CD4-positive, alpha-beta T cell treated with Interleukin-4 for 1 hour (primary cell): ENCODE results near the gene CLIC1.

Source experiments
- DNase-seq, 2 donors: peaks; one replicate each; pipeline ENCODE4 v3.0.0-alpha.2; 2020 to 2022

The CLIC1 gene

DNA sequence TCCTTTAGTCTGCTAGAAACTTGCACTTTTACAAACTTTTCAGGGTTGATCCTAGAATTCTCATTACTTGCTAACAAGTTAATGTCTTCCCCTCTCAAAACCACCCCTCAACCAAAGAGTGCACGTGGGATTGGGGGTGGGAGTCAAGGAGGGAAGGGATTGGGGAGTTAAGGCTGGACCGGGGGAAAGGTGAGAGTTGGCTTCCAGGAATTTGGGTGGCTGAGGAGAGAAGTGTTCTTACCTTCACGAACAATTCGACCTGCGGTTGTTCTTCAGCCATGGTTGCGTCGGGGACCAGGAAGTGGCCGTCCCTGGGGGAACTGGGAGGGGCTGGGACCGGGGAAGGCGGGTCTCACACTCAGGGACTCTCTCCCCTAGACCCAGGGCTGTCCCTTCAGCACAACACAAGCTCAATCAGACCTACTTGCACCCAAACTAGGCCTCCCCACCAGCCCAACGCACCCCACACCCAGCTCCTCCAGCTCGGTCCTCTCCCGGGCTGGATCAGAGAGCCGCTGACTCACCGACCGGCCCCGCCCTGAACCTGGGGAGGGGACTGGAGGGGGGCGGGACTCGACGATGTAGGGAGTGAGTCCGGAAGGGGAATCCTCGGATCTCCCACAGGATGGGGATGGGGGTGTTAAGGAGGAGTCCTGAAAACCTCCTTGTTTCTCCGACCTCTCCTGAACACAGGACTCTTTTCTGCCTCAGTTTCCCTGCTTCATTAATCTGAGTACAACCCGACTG, at the start of gene CLIC1:
Gene CLIC1, minus strand, starts transcription at position 510 of the 747 bp plus-strand sequence. Its CDS starts 230 bp downstream, at position 280.
- DNase-seq = peak; percentile 79 to 80

DNA sequence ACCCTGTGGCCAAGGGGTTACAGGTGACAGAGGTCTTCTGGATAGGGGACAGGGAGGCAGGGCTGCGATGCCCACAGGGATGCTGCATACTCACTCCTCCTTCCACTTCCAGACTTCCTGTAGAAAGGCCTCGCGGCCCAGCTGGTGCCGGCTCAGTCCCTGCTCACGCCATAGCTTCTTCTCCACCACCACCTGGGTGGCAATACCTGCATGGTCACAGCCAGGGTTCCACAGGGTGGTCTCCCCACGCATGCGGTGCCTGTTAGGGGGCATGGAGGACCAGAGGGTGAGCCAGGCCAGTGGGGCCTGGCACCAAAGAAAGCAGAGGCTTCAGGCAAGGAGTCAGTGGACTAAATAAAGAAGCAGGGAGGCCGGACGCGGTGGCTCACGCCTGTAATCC, 49.1 kb upstream of the CLIC1 start:
- no peak for DNase-seq

DNA sequence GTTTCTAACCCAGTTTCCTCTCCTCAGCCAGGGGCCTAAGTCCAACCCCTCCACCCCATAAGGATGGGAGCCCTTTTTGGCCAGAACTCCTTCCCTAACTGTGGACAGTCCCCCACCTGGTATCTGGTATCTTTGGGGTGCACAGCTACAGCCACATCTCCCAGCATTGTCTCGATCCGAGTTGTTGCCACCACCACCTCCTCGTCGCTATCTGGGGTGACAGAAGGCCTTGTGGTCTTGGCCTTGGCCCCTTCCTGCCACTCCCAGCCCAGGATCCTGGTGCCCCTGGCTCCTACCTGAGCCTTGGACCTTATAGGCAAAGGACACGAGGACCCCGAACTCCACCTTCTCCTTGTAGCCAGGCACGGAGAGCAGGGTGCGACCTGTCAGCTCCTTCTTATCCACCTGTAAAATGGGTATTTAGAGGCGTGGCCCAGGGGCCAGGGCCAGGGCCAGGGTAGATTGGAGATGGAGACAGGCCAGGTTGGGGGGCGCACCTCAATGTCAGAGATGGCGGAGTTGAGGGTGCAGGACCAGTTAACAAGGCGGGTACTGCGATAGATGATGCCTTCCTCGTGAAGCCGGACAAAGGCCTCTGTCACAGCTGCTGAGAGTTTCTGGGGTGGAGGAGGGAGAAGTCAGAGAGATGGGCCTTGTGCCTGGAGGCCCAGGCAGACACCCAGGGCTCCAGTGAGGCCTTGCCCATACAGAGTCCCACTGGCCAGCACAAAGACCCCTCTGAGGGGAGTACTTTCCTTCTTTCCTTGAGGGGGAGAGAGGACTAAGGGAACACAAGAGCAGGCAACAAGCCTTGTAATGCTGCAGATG, 48.0 kb upstream of the CLIC1 start:
- DNase-seq = no peak

DNA sequence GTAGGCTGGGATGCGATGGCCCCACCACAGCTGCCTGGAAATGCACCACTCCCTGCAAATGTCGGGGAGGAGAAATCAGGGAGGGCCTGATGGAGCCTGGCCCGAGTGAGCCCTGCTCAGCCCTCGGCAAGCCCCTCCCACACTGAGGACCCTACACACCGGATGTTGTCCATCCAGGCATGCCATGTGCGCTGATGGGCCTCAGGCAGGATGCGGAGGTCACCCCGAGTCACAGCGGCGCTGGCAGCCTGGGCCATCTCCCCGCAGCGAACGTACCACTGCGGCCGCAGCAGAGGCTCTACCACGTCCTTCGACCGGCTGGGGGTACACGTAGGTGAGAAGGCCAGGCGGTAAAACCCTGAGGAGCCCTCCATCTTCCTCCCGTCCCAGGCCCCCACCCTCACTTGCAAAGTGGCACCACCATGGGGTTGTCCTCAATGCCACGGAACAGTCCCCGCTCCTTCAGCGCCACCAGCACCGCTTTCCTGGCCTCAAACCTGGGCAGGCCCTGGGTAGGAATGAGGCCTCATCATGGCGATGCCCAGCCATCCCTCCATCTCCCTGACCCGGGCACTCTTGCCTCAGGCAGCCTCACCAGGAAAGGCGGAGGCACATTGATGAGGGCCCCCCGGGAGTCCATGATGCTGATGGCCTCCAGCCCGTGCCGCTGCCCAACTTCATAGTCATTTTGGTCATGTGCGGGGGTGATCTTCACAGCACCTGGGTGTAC, 46.0 kb upstream of the CLIC1 start:
- DNase-seq = no peak

DNA sequence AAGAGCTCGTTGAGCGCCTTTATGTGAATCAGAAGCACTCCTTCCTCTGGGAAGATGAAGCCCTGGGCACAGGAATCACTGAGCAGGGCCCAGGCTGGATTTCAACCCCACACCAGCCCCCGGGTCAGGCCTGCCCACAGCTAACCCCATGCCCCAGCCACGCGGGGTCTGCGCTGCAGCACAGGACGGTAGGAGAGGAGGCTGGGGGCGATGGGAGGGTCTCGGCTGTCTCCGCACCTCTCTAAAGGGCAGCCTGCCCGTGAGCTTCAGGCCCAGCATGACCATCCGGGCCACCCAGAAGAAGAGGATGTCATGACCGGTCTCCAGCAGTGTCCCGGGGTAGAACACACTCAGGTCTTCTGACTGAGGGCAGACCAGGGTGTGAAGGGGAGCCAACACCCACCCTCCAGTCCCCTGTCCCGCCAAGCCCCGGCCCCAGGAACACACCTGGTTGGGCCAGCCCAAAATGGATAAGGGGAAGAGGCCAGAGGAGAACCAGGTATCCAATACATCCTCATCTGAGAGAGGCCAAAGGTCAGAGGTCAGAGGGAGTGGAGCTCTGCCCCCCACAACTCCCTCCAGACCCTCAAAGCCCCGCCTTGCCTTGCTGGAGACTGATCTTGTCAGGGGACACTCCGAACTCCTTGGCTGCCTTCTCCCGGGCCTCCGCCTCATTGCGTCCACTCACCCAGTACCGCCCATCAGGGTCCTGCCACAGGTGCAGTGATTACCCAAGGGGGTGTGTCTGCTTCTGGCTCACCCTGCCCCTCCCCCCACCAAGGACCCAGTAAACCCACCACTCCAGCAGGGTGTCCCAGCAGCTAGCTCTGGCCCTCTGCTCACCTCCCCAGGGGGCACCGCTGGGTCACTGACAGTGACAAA, 45.2 kb upstream of the CLIC1 start:
- DNase-seq = no peak

DNA sequence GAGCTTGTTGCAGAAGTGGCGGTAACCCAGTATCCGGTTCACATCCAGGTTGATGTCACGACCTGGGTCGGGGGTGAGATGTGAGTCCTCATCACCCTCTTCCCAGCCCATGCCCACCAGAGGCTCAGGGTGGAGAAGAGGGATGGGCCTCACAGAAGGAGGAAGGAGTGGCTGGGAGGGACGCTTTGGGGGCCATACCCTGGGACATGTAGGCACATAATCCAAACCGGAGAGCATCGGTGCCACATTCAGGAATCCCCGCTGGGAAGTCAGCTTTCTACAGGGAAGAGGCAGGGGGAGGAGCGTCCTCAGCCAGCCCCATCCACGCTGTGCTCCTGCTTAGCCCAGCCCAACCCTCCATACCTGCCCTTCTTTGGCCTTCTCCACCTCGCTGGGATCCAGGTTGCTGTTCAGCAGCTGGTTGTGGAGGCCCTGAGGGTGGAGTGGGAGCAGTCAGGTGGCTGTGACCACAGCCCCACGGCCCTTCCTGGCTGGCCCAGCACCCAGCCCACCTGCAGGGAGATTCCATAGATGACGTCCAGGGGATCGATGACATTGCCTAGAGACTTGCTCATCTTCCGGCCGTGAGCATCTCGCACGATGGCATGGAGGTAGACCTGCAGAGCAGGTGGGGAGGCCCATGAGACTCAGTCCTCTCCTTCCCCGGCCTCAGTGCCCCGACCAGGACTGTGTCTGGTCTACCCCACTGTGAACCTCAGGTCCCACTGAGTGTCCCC, 44.3 kb upstream of the CLIC1 start:
- DNase-seq = no peak

DNA sequence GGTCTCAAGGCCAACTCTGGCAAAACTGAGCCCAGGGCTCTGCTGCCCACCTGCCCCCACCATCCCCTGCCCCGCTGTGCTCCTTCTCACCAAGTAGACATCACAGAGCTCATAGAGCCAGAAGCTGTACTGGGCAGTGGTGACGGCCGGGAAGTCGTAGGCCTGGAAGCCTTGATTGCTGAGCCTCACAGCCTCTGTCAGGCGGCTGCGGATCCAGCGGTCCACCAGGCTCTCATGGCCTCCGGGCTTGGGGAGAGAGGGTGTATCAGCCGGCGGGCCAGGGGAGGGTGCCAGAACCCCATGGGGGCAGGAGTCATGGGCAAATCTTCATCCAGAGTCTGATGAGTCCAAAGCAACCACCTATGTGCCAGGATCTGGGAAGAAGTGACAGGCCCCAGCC, 43.6 kb upstream of the CLIC1 start:
- no peak for DNase-seq

DNA sequence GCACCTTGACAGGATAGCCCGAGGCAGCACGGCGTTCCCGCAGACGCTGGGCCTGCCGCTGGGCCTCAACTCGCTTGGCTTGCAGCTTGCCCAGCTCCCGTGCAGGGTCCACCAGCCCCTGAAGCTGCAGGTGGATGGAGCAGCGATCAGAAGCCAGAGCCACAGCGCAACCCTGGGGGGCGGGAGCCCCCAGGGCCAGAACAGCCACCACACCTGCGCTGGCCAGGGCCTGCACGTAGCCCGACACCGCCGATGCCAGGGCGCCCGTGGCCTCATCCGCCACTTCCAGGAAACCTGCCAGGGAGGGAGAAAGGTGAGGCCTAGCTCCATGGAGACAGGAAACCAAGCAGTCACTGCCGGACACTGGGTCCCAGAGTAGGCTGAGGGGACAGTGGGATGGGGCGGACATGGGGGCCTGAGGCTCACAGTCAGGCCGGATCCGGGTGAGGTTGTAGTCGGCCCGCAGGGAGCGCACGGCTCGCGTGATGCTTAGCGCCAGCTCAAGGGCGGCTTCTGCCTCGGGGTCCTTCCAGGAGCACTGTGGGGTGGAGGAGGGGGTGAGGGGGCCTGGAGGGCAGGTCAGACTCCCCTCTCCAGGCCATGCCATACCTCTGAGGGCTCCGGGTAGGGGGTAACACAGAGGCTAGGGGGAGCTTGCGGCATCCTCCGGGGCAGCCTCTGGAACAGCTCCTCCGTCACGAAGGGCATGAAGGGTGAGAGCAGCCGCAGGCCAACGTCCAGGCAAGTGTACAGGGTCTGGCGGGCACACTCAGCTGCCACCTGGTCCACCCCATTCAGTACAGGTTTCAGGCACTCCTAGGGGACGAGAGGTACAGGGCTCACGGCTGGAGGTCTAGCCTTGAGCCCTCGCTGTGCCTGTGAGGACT, 42.9 kb upstream of the CLIC1 start:
- DNase-seq = no peak

DNA sequence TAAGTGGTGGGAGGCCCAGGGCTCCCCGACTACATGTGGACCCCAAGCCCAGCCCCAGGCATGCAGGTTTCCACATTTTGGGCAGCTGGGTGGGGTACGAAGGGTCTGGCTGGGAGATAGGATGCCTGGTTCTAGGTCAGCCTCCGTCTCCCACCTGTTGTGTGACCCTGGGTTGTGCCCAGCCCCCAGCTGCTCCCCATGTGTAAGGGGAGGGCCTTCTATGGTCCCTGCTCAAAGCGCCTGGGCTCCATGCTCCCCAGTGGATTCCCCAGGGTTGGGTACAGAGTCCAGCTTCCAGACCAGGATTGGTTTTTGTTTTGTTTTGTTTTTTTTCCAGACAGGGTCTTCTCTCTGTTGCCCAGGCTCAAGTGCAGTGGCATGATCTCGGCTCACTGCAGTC, 41.9 kb upstream of the CLIC1 start:
- DNase-seq = no peak

DNA sequence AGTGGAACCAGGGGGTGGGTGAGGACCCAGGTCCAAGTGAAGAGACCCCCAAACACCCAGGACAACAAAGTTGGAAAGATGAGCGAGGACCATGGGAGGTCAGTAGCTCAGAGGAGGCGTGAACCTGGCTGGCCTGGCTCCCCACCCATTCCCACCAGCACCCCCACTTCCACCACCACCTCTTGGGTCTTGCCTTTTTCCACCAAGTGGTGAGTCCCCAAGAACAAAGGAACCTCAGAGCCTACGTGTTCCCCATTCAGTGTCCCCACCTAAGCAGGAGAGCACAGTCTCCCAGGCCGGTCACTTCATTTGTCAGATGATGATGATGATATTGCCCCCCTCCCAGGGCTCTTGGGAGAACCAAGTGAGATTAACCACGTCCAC, 41.3 kb upstream of the CLIC1 start:
- no peak for DNase-seq

DNA sequence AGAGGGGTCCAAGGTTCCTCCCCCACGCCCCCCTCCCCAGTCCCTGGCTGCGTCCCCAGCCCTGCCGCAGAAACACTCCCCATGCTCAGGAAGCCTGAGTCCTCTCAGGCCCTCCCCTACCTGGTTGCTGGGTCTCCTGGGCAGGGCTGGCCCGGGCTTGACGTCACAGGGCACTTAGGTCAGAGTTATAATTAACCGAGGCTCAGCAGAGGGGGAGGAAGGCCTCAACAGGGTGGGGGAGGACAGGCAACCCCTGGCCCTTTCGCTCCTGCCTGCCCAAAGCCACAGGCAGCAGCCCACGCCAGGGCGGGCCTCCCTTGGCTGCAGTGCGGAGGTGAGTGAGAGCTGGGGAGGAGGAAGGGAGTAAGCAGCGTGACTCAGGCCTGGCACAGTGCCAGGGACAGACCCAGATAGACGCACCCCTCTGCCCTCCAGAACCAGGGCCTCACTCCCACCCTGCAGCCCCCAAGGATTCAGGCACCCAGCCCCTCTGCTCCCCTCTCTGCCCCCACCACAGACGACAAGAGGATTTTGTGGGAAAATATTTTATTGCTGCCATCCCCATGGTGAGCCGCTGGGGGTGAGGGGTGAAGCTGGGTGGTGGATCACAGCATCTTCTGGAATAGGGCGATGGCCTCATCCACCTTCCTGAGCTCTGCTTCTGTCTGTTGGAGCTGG, 40.8 kb upstream of the CLIC1 start, which contains the start of gene VWA7:
Gene VWA7, minus strand, starts transcription at position 340 of the 678 bp plus-strand sequence. CDS start 549 bp downstream, outside the sequence.
- peak; percentile 80 to 83 for DNase-seq

DNA sequence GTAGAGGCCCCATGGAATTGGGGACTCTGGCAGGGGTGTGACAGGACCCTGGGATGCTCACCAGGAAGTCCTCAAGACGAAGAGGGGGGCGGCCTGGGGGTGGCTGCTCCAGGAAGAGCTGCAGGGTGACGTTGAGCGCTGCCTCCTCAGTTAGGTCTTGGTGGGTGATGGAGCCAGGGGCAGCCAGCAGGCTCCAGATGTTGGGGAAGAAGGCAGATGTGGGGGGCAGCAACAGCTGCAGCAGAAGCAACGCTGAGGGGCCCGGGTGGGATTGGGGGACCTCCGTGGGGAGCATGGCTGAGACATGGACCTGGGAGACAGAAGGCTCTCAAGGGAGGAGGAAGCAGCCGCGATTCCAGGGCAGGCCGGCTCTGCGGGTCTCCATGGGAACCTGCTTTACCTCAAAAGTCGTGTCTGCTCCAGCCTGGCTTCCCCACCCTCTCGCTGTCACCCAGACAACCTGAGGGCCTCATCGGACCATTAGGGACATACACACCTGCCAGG, 40.2 kb upstream of the CLIC1 start:
- no peak for DNase-seq

DNA sequence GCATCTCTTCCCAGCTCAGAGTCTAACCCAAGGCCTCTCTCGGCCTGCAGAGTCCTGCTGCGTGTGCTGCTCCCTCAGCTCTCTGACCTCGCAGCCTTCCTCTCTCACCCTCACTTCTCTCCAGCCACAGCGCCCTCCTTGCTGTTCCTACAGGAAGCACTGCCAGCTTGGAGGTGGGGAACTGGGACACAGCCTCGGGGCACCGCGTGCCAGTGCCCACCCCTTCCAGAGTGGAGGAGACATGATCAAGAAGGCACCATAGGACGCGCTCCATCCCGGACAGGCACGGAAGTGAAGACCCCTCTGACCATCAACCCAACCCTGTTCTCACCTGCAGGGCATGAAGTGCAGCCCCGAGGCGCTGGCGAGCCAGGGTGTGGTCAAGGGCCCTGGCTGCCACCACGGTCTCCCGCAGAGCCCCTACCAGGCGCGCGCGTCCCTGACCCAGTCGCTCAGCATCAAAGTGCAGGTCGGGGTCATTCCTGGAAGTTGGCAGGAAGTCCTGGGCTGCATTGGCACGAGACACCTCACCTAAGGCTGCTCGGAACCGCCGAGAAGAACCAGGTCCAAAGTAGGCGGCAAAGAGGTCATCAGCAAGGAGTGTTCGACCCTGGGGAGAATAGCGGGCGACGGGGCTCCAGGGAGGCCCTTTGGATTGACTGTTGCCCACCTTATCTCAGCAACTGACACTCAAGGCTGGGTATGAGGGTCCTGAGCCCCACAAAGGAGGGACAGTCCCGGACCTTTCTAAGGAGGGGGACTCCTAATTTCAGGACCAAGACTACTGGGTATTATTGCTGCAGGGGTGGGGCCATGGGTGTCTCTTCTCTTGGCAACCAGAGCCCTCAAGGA, 39.5 kb upstream of the CLIC1 start:
- no peak for DNase-seq

DNA sequence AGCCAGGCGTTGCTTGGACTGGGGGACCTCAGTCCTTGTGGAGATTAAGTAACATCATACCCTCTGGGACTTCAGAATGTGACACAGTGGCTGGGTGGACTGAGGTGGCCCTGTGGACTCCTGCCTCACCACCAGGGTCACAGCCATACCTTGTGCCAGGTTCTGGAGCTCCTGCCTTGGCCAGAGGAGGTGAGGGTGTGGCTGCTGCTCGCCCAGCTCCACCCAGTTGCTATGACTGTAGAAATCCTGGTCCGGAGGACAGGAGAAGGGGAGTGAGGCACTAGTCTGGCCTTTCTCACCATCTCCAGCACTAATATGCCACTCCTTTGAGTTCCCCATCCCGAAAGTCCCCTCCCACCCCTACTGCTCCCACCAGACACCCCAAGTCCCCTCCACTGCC, 38.9 kb upstream of the CLIC1 start:
- DNase-seq = no peak

DNA sequence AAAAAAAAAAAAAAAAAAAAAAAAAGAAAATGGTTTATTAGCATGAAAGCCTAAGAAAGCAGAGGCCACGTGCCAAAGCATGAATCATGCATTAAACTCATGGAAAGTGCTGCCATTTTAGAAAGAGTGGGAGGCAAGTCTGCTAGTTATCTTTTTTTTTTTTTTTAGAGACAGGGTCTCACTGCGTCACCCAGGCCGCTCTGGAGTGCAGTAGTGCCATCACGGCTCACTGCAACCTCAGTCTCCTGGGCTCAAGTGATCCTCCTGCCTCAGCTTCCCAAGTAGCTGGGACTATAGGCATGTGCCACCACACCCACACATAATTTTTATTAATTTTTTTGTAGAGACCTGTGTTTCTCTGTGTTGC, 35.6 kb upstream of the CLIC1 start:
- no peak for DNase-seq

DNA sequence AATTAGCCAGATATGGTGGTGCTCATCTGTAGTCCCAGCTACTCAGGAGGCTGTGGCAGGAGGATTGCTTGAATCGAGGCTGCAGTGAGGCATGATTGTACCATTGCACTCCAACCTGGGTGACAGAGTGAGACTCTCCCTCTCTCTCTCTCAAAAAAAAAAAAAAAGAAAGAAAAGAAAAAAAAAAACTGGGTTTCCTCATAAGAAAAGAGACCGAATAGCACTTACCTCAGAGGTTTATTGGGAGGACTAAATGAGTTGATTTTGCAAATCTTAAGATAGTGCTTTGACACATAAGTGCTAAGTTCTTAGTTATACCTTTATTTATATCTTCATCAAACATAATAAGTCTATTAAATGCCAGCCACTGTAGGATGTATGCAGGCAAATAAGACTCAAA, 34.5 kb upstream of the CLIC1 start:
- DNase-seq = no peak

DNA sequence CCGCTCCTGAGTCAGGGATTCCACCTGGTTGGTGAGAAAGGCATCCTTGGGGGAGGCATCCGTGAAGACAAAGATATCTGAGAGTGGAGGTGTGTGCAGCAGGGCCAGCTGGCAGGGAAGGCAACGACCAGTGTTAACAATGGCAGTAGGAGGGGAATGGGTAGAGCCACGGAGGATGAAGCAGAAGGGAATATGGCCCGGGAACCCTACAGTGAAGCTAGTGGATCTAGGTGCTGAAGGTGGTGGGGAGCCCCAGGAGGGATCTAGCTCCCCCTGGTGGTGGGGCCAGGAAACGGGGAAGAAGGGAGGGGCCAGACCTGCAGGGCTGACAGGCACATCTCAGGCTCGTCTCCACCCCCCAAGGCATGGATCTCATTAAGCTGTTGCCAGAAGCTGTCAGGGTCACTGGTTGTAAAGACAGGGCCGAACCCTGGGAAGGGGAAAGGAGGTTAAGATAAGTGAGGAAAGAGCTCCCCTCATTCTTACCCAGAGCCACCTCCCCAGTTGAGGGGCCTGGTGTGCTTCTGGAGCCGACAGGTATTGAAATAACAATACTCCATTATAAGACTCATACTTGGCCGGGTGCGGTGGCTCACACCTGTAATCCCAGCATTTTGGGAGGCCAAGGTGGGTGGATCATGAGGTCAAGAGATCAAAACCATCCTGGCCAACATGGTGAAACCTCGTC, 33.5 kb upstream of the CLIC1 start:
- DNase-seq = peak; percentile 86
